A673 (cell line): ENCODE measurements around the gene VCX3B.

Experiments used
- EZH2 ChIP-seq: fragments of 200-600 bp; sonication (generic); IDR thresholded peaks from 2 replicates; pipeline ENCODE4 v1.6.1; 2017; ENCODE audit warnings: borderline replicate concordance, low read depth, mild to moderate bottlenecking, mixed read lengths, antibody characterized with exemption, low read length; ENCODE audit not compliant: poor library complexity, severe bottlenecking
- TF ChIP-seq, protein P1 (sequence below): fragments of 300-800, 200-600 bp; sonication (generic); conservative IDR thresholded peaks from 2 replicates; pipeline ENCODE4 v1.5.1; 2017; ENCODE audit warnings: low read depth, mild to moderate bottlenecking, antibody characterized with exemption, low read length, moderate library complexity, mixed read lengths

GRCh38 chrX:8500203-8500602 is 35.6 kb downstream of the VCX3B start:
- TF ChIP-seq, protein P1, sequence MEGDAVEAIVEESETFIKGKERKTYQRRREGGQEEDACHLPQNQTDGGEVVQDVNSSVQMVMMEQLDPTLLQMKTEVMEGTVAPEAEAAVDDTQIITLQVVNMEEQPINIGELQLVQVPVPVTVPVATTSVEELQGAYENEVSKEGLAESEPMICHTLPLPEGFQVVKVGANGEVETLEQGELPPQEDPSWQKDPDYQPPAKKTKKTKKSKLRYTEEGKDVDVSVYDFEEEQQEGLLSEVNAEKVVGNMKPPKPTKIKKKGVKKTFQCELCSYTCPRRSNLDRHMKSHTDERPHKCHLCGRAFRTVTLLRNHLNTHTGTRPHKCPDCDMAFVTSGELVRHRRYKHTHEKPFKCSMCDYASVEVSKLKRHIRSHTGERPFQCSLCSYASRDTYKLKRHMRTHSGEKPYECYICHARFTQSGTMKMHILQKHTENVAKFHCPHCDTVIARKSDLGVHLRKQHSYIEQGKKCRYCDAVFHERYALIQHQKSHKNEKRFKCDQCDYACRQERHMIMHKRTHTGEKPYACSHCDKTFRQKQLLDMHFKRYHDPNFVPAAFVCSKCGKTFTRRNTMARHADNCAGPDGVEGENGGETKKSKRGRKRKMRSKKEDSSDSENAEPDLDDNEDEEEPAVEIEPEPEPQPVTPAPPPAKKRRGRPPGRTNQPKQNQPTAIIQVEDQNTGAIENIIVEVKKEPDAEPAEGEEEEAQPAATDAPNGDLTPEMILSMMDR = no peak
- no peak for TF ChIP-seq EZH2
